ENCODE data around the gene SLC41A2.
A peak's percentile ranks its signal among the peaks of the same experiment; 100 is the strongest.

SLC41A2 gene

GRCh38 chr12:104963757-104964156, 5.7 kb upstream of the SLC41A2 start:
- no peak for TF ChIP-seq SIN3A (IDR thresholded peaks at IDR 0.05; ENCODE audit: borderline replicate concordance, insufficient read depth, low read length)
- no peak for TF ChIP-seq TAF1 (IDR thresholded peaks at IDR 0.05; ENCODE audit: borderline replicate concordance, insufficient read depth, low read length)
- no peak for TF ChIP-seq POLR2AphosphoS5 (IDR thresholded peaks at IDR 0.05; ENCODE audit: low read depth, low read length)
- TF ChIP-seq FOXP2 (optimal IDR thresholded peaks at IDR 0.05; ENCODE audit: borderline replicate concordance, extremely low read depth, extremely low read length, insufficient read depth), result no peak
- no peak for TF ChIP-seq REST (IDR thresholded peaks at IDR 0.05; ENCODE audit: insufficient read depth in 1 of 2, low read depth in 2 of 2, low read length in 2 of 2)

- TF ChIP-seq TAF1 (IDR thresholded peaks at IDR 0.05; ENCODE audit: borderline replicate concordance, insufficient read depth, low read length) (no peak), FOXP2 (optimal IDR thresholded peaks at IDR 0.05; ENCODE audit: borderline replicate concordance, extremely low read depth, extremely low read length, insufficient read depth) (no peak), REST (IDR thresholded peaks at IDR 0.05; ENCODE audit: insufficient read depth in 1 of 2, low read depth in 2 of 2, low read length in 2 of 2) (no peak), SIN3A (IDR thresholded peaks at IDR 0.05; ENCODE audit: borderline replicate concordance, insufficient read depth, low read length) (no peak), POLR2AphosphoS5 (IDR thresholded peaks at IDR 0.05; ENCODE audit: low read depth, low read length) (no peak)
These were observed 2.4 kb upstream of the SLC41A2 start for GRCh38 chr12:104960464-104960863.

GRCh38 chr12:104959335-104959841, 1.3 kb upstream of the SLC41A2 start:
- TF ChIP-seq REST (IDR thresholded peaks at IDR 0.05; ENCODE audit: insufficient read depth in 1 of 2, low read depth in 2 of 2, low read length in 2 of 2) (no peak), TAF1 (IDR thresholded peaks at IDR 0.05; ENCODE audit: borderline replicate concordance, insufficient read depth, low read length) (peak; percentile 18; the same call in 1 of the 2 replicates)

- TF ChIP-seq REST (IDR thresholded peaks at IDR 0.05; ENCODE audit: insufficient read depth in 1 of 2, low read depth in 2 of 2, low read length in 2 of 2) (no peak), TAF1 (IDR thresholded peaks at IDR 0.05; ENCODE audit: borderline replicate concordance, insufficient read depth, low read length) (no peak), POLR2AphosphoS5 (IDR thresholded peaks at IDR 0.05; ENCODE audit: low read depth, low read length) (no peak), SIN3A (IDR thresholded peaks at IDR 0.05; ENCODE audit: borderline replicate concordance, insufficient read depth, low read length) (no peak), FOXP2 (optimal IDR thresholded peaks at IDR 0.05; ENCODE audit: borderline replicate concordance, extremely low read depth, extremely low read length, insufficient read depth) (no peak)
These were observed 780 bp upstream of the SLC41A2 start for GRCh38 chr12:104958805-104959334.

- no peak for TF ChIP-seq POLR2AphosphoS5 (IDR thresholded peaks at IDR 0.05; ENCODE audit: low read depth, low read length)
- TF ChIP-seq TAF1 (IDR thresholded peaks at IDR 0.05; ENCODE audit: borderline replicate concordance, insufficient read depth, low read length), result no peak
- TF ChIP-seq FOXP2 (optimal IDR thresholded peaks at IDR 0.05; ENCODE audit: borderline replicate concordance, extremely low read depth, extremely low read length, insufficient read depth), result no peak
- no peak for TF ChIP-seq SIN3A (IDR thresholded peaks at IDR 0.05; ENCODE audit: borderline replicate concordance, insufficient read depth, low read length)
- TF ChIP-seq REST (IDR thresholded peaks at IDR 0.05; ENCODE audit: insufficient read depth in 1 of 2, low read depth in 2 of 2, low read length in 2 of 2), result no peak
These were observed 430 bp downstream of the SLC41A2 start for GRCh38 chr12:104957719-104958000.
